Ureter (tissue), 1 donor: ENCODE data around the gene TNP2. TPM values are rescaled to one million over a fixed set of nuclear protein-coding genes. Genes with fewer than 3 reads are reported as not detected.

ENCODE experiments used
- DNase-seq: peaks from one replicate; pipeline ENCODE4 v3.0.0-alpha.2; 2020; ENCODE audit warnings: low spot score
- total RNA-seq: library from RNA; stranded (reverse); gene quantifications from one replicate; pipeline ENCODE4 v1.2.4, GENCODE V29; 2023
- donor health status: DM: yes; HTN: yes; CAD: no.

TNP2 gene
- total RNA-seq, 1 donor from 2014 or later, result not detected

GRCh38 chr16:11256661-11257130 is 12.4 kb downstream of the TNP2 start:
- DNase-seq, result peak; percentile 75

- DNase-seq, result peak; percentile 90
These were observed 13.1 kb downstream of the TNP2 start, which contains the start of gene SOCS1 for GRCh38 chr16:11255737-11256660. TSS of gene SOCS1 (minus strand) at chr16:11256204. CDS start at chr16:11255478, 726 bp downstream.

- peak; percentile 60 for DNase-seq
These were observed 14.0 kb downstream of the TNP2 start for GRCh38 chr16:11254913-11255736.

- no peak for DNase-seq
These were observed 14.9 kb downstream of the TNP2 start for GRCh38 chr16:11253995-11254912.

GRCh38 chr16:11253009-11253994 is 15.8 kb downstream of the TNP2 start:
- no peak for DNase-seq

- no peak for DNase-seq
These were observed 16.6 kb downstream of the TNP2 start for GRCh38 chr16:11252482-11252931.

- DNase-seq, result no peak
These were observed 17.3 kb downstream of the TNP2 start for GRCh38 chr16:11251525-11252481.

GRCh38 chr16:11250786-11251524 is 18.2 kb downstream of the TNP2 start:
- no peak for DNase-seq

- no peak for DNase-seq
These were observed 18.9 kb downstream of the TNP2 start for GRCh38 chr16:11250091-11250785.

GRCh38 chr16:11249233-11250061 is 19.7 kb downstream of the TNP2 start:
- DNase-seq, result no peak

- no peak for DNase-seq
These were observed 21.0 kb downstream of the TNP2 start for GRCh38 chr16:11248133-11248532.

GRCh38 chr16:11245988-11246387 is 23.1 kb downstream of the TNP2 start:
- no peak for DNase-seq

GRCh38 chr16:11245222-11245737 is 23.8 kb downstream of the TNP2 start:
- DNase-seq, result no peak

GRCh38 chr16:11242658-11243057 is 26.5 kb downstream of the TNP2 start:
- no peak for DNase-seq

- DNase-seq, result no peak
These were observed 27.5 kb downstream of the TNP2 start for GRCh38 chr16:11241480-11242204.
